NCI-H524 treated with DMSO at 0.1 percent for 48 hours (cell line): ENCODE data around the gene CAMTA1.

ENCODE experiments used
- DNase-seq: peaks from one replicate; lab custom pipeline; 2025; lab: John Stamatoyannopoulos, UW

CAMTA1 gene

GRCh38 chr1:6928106-6928885 is 143.0 kb downstream of the CAMTA1 start:
- no peak for DNase-seq

GRCh38 chr1:6930732-6931300 is 145.6 kb downstream of the CAMTA1 start:
- no peak for DNase-seq

- DNase-seq = no peak
Observed at GRCh38 chr1:6935361-6935883, 150.2 kb downstream of the CAMTA1 start.

GRCh38 chr1:6935911-6936690 is 150.8 kb downstream of the CAMTA1 start:
- no peak for DNase-seq

- DNase-seq = no peak
Observed at GRCh38 chr1:6937048-6937447, 151.8 kb downstream of the CAMTA1 start.

- no peak for DNase-seq
Observed at GRCh38 chr1:6939363-6939762, 154.1 kb downstream of the CAMTA1 start.

GRCh38 chr1:6941786-6942185 is 156.5 kb downstream of the CAMTA1 start:
- DNase-seq = no peak

GRCh38 chr1:6942990-6943389 is 157.7 kb downstream of the CAMTA1 start:
- DNase-seq = no peak

- DNase-seq = no peak
Observed at GRCh38 chr1:6944434-6944833, 159.2 kb downstream of the CAMTA1 start.

GRCh38 chr1:6947952-6948351 is 162.7 kb downstream of the CAMTA1 start:
- DNase-seq = no peak

GRCh38 chr1:6948416-6948815 is 163.2 kb downstream of the CAMTA1 start:
- DNase-seq = peak; percentile 87

GRCh38 chr1:6948861-6949260 is 163.6 kb downstream of the CAMTA1 start:
- DNase-seq = peak; percentile 94

GRCh38 chr1:6950001-6950765 is 164.9 kb downstream of the CAMTA1 start:
- no peak for DNase-seq

GRCh38 chr1:6951536-6951935 is 166.3 kb downstream of the CAMTA1 start:
- no peak for DNase-seq

GRCh38 chr1:6953216-6953615 is 168.0 kb downstream of the CAMTA1 start:
- no peak for DNase-seq

GRCh38 chr1:6953907-6954364 is 168.7 kb downstream of the CAMTA1 start:
- peak; percentile 40 for DNase-seq

GRCh38 chr1:6954591-6954990 is 169.3 kb downstream of the CAMTA1 start:
- peak; percentile 43 for DNase-seq

GRCh38 chr1:6955357-6956094 is 170.3 kb downstream of the CAMTA1 start:
- no peak for DNase-seq

- no peak for DNase-seq
Observed at GRCh38 chr1:6956488-6957159, 171.4 kb downstream of the CAMTA1 start.

GRCh38 chr1:6957341-6957740 is 172.1 kb downstream of the CAMTA1 start:
- DNase-seq = no peak
